Measurements from ENCODE around the gene RTL10.
"Not testable (repeated sequence)": the region's sequence is repeated elsewhere in the genome, so short reads cannot be mapped to it uniquely, and the experiment has no call there.

The RTL10 gene

DNA sequence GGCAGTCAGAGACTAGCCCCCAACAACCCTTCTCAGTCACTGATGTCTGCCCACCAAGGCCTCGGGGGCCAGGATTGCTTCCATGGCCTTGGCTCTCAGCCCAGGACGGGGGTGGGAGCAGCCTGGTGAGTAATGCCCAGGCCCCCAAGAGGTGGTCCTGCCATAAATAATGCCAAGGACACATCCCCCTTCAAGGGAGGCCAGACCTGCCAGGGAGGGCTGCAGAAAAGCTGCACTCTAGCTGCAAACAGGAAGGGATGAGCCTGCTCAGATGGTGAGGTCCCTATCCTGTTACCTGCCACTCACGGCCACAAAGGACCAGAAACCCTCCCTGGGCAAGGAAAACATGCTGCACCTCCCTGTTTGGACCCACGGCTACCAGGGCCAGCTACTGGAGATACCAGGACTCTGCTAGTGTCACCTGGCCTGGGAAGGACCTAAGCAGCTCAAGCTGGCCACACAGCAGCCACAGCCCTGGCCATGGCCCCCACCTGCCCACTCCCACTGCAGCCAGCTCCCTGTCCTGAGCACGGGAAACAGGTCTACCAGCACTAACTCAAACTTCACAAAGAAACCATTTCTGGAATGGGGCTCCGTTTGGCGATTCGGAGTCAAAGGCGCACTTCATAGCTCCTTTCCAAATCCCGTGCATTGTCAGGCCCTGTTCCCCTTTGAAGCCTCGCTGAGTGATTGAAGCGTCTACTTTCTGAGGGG is 12.1 kb downstream of the RTL10 start:
- DNase-seq: no peak

DNA sequence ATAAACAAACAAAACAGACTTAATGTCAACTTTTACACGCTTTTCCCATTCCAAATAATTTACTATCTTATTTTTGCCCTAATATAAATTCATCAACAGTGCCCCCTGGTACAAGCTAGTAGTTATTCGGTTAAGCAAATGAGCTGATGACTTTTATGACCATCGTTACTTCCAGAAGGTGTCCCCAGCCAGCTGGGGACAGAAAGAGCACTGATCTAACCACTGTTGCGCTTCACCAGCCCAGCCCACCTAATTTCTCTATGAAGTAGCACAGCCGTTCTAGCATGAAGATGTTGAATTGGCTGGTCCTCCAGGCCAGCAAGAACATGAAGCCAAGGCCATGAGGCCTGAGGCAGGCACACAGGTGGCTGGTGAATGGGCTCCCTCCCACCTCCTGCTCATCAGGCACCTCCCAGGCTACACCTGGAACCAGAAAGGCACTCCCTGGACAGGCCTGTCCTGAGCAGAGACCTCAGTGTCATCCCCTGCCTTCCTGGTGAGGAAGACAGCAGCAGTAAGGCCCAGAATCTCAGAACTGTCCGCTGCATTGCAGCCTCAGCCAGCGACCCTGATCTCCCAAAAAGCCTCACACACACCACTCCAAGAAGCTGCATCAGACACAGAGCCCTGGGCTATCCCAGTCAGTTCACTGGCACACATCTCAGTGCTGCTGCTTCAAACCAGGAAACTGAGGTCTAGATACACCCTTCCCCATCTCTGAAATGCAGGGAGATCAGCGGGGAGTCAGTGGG is 12.9 kb downstream of the RTL10 start:
- DNase-seq: no peak

DNA sequence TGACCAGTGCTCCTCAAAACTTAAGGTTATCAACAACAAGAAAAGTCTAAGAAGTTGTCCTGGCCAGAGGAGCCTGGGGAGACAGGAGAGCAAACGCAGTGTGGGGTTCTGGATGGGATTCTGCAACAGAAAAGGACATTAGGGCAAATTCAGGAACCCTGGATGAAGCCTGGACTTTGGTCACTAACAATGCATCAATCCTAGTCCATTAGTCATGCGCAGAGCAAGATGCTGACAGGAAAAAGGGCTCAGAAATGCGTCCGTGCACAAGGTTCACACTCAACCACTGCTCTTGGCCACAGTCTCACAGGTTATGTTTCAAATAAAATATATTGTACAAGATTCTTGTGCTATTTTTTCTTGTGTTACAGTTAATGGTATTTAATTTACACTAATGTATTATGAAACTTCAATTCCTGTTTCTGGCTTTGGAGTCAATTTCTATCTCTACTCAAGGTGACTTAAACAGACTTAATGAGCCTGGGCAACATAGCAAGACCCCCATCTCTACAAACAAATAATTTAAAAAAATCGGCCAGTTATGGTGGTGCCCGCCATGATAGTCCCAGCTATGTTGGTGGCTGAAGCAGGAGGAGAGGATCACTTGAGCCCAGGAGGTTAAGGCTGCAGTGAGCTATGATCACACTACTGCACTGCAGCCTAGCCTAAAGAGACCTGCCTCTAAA is 13.6 kb downstream of the RTL10 start:
- DNase-seq: no peak

DNA sequence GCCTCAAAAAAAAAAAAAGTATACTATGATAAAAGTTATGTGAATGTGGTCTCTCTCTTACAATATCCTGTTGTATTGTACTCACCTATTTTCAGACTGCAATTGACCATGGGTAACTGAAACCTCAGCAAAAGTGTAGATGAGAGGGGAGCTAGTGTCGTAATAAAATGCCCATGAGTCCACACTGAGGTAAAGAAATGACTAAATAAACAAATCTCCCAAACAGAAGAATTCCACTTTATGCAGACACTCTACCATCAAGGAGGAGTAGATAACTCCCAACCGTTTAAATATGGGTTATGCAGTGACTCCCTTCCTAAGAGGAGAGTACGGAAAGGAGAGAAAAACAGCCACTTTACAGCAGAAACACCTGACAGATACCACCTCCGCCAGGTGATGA is 14.6 kb downstream of the RTL10 start:
- no peak for DNase-seq

DNA sequence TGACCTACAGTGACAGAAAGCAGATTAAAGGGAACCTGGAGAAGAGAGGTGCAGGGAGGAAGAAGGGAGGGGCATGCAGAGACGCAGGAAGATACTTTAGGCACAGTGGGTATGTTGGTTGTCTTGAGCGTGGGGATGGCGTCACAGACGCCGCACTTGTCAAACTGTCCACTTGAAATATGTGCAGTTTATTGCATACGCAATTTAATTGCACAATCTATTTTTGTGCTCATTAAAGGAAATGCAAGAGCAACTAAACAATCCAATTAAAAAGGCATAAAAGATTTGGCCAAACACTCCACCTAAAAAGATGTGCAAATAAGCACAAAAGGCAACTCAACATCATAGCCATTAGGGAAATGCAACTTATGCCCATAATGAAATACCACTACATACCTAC is 16.8 kb downstream of the RTL10 start:
- DNase-seq: no peak

DNA sequence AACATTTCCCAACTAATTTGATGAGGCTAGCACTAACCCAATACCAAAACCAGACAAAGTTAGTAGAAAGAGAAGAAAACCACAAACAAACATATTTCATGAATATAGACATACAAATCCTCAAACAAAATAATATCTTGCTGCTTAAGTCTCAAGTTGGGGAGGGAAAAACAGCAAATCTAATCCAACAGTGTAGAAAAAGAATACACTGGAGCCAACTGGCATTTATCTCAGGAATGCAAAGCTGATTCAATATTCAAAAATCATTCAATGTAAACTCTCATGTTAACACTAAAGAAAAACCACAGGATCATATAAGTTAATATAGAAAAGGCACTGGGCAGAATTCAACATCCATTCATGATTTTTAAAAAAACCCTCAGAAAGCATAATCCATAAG is 18.2 kb downstream of the RTL10 start:
- no peak for DNase-seq

DNA sequence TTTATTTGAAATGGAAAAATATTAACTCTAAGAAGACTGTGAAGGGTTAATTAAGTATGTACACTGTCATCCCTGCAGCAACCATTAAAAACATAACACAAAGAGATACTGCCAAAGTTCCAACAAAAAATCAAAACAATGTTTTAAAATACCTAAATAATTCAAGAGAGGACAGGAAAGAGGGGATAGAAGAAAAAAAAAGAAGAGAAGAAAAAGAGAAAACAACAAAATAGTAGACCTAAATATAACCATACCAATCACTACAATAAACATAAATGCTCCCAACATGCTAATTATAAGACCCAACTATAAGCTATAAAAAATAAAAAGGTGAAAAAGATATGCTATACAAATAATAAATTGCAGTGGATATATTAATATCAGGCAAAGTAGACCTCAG is 20.1 kb downstream of the RTL10 start:
- DNase-seq: no peak

DNA sequence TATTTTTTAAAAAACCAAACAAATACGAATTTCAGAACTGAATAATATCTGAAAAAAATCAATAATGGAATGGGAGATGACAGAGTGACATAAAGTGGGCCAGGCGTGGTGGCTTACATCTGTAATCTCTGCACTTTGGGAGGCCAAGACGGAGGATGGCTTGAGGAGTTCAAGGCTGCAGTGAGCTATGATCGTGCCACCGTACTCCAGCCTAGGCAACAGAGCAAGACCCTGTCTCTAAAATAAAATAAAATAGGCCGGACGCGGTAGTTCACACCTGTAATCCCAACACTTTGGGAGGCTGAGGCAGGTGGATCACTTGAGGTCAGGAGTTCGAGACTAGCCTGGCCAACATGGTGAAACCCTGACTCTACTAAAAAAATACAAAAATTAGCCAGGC is 21.3 kb downstream of the RTL10 start:
- not testable (repeated sequence) for DNase-seq

DNA sequence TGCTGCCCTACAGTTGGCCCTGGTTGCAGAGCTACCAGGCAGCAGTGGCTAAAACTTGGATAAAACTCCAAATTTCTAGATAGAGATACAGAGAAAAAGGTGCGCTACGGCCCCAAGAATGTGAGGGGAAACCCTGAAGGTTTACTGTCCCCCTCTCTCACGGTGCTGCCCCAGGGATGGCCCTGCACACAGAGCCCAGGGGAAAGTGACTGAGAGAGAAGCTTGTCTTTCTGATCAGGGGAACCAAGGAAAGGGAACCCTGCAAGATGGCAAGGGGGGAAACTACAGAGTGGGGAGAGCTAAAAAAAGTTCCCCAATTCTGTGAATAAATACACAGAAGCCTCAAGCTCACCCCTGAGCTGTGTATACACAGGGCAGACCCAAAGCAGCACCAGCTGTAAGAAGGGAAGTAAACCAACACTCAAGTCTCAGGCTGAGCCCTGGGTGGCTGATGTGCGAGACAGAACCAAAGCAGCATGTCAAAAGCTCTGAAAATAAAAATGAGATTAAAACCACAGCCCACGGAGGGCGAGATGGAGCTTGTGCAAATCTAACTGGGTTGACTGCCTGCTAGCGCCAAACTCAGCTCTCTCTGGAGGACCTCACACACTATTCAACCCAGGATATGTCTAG is 22.1 kb downstream of the RTL10 start:
- peak; percentile 45 for DNase-seq

DNA sequence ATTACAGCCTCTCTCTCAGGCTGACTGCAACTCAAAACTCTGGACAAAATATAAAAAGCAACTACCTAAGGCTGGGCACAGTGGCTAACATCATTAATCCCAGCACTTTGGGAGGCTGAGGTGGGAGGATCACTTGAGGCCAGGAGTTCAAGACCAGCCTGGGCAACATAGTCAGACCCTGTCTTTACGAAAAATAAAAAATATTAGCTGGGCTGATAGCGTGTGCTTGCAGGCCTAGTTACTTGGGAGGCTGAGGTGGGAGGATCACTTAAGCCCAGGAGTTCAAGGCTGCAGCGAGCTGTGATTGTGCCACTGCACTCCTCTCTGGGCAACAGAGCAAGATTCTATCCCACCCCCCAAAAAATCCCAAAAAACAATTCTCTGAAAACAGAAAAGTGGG is 22.7 kb downstream of the RTL10 start:
- DNase-seq: not testable (repeated sequence)

DNA sequence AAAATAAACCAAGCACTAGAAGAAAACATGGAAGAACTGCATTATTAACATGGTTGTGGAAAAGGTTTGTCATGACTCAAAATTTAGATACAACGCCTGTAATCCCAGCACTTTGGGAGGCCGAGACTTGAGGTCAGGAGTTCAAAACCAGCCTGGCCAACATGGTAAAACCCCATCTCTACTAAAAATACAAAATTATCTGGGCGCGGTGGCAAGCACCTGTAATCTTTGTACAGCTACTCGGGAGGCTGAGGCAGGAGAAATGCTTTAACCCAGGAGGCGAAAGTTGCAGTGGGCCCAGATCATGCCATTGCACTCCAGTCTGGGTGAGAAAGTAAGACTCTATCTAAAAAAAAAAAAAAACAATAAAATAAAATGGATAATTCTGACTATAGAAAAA is 23.7 kb downstream of the RTL10 start:
- no peak for DNase-seq

DNA sequence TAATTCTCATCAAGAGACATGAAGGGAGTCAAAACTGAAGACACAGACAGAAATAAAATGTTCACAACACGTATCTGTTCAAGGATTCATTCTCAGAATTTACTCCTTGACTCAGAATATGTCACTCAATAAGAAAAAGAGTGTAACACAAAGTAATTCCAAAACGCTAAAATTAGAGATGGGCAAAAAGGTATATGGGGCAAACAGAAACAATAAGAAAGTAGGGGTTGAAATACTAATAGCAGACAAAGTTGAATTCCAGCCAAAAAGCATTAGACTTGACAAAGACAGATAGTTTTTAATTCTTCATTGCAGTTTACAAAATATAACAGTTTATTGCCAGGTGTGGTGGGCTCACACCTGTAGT is 26.7 kb downstream of the RTL10 start:
- no peak for DNase-seq

DNA sequence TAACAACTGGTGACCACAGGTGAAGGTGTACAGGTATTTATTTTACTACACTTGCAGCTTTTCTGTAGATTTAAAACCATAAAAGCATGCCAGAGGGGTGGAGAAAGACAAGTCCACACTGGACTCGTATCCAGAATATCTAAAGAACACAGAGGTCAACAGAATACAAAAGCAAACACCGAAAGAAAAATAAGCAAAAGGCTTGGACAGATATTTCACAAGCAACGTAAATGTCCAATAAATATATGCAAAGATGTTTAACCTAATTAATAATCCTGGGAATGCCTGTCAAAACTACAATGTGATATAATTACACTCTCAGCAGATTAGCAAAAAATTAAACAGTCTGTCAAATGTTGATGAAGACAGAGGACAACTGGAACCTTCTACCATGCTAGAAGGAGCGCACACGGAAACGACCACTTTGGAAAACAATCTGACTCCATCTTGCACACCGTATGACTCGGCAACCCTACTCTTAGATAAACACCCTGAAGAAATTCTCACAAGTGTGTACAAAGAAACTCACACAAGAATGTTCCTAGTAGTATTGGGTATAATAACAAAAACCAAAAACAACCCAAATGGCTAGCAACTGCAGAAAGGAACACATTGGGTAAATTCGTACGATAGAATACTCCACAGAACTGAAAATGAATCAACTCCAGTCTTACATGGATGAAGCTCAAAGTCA is 27.2 kb downstream of the RTL10 start:
- DNase-seq: no peak

DNA sequence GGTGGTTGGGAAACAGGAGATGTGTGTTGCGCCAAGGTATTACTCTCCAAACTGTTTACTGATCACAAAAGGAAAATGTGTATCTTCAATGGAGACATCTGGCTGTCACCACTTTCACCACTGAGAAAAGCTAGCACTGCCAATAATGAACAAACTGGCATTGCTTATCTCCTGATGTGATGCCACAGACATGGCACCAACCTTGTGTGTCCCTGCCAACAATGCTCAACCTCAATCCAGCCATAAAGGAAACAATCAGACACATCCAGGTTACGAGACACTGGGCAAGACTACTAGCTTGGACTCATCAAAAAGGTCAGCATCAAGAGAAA is 28.1 kb downstream of the RTL10 start:
- no peak for DNase-seq

DNA sequence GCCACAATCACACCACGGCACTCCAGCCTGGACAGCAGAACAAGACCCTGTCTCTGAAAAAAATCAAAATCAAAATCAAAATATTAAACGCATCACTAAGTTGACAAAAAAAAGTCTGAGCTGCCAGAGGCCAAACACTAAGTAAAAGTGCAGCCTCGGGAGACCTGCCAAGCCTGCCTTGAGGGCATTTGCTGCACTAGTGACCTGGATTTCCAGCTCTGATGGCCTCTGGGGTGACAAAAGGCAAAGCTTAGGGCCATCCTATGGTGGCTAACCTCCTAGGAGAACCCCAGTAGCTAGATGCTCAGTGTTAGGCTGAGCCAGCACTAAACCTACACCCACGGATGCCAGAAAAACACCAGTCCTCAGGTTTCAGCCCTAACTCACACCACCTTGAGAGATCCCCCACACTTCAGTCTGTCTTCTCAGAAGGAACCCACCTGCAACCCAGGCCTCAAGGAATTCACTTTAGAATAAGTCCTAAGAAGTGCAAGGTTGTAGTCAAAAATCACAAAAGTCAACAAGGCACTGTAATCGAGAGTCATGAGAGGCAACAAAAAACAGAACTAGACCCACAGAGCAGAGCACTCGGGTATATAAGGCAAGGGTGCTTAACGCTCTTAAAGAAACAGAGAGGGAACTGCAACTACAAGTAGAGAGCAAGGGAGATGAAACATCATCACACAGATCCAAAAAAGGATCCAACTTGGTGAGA is 28.6 kb downstream of the RTL10 start:
- DNase-seq: no peak

DNA sequence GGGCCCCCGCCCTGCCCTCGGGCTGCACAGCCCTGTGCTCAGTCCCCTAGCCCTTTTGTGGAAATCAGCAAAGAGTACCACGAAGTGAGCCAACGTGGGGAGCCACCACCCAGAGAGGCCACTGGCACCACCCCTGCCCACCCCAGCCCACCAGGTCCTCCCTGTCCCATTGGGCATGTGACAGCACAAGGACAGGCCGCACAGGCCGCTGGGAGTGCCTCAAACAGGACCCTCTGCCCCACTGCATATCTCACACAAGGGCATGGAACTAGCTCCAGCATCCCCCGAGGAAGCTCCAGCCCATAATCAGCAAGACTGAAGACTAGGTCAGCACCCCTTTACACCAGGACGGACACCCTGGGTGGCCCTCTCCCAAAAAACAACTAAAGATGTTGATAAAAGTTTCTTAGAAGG is 29.7 kb downstream of the RTL10 start:
- no peak for DNase-seq

DNA sequence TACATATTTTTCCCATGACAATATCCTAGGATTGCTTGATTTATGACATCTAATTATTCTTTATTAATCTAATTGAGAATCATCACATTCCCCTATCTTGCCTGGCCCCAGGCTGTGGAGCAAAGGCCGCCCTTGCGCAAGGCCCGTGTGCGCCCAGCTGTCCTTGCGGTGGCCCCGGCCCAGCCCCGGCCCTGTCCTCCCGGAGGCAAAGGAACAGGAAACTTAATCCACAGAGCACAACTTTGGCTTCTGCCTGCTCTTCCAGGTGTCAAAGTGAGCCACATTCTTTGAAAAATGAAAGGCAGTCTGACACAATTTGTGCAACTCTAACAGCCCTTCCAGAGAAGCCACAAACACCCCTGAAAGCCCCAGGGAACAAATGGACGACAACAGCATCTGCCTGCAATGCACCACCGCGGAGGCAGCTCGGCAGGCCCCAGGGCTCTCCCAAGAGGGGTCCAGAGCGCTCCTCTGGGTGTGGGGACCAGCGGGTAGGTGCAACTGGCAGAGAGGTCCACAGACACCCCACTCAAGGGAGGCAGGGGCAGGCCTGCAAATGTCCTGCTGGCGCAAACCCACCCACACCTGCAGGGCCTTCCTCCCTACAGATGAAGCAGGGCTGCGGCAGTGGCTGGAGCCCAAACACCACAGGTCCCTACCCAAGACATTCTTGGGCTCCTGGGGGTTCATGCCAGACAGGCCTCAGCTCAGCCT is 30.3 kb downstream of the RTL10 start:
- DNase-seq: no peak

DNA sequence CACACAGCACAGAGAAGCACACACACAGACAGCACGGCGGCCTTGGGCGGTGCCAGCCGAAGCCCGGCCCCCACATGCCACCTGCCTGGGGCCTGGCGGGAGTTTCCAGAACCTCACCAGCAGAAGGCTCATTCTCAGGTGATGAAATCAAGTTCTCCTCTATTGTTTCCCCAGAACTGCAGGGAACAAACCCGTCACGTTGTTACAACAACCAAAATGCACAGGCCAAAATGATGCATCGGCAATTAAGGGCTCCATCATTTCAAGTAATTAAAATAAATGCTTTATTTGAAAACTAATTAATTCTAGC is 30.8 kb downstream of the RTL10 start:
- no peak for DNase-seq

DNA sequence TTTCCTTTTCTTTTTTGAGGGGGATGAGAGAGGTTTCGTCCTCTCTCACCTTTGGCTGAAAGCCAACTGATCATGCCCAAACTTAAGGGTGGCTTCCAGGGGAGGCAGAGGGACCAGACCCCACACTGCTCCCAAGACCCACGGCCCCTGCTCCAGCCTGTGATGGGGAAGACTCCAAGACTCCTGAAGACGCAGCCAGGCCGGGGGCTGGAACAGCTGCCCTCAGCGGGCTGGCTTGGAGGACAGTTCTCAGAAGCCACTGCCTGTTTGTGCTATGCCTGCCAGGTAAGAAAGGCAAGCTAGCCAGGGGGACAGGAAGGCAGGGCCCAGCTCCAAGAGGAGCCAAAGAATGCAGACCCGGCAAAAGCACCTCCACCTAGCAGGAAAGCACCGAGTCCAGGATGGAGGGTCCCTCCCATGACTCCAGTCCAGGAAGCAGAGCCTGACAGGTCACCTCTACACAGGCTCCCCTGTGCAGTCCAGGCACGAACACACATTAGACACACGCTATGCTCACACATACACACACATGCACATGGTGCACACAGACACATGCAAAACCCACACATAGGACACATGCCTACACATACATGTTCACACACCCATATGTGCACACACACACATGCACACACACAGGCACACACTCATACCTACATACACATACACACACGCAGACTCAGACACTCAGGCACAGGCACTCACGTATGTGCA is 31.3 kb downstream of the RTL10 start:
- DNase-seq: no peak

DNA sequence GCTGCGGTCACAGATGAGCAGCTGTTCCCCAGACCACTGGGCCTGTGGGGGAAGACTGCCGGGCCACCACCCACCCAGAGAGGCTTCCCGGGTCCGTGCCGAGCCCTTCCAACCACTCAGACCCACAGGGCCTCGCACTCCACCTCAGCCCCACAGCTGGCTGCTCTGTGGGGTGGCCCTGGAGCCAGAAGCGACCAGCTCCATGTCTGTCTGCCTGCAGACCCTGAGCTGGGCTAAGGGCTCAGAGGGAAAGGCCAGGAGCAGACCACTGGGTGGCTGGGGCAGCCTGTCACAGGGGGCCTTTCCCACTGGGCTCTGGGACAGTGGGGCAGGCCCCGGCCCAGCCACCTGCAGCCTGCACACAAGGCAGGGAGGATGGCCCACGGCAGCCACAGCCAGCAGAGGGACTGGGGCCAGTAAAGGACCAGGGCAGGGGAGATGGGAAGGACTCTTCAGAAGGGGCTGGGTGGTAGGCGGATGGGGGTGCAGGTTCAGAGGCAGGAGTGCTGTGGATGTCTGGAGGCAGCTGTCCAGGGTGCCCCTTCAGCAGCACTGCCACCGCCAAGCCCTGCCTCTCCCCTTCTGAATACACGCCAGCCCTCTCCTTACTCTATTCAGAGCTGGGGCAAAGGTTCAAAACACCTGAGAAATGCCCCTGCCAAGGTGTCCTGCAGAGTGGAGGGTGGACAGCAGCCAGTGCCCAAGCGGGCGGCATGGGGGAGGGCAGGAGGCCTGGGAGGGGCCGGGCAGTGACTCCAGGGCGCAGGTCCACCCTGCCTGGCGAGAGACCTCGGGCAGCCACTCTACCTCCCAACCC is 32.2 kb downstream of the RTL10 start:
- DNase-seq: no peak
